Endothelial cell of umbilical vein (primary cell): ENCODE results near the gene SSR2. TPM values are rescaled to one million over a fixed set of nuclear protein-coding genes. Genes with fewer than 3 reads are reported as not detected.
A peak's percentile ranks its signal among the peaks of the same experiment; 100 is the strongest.

Experiments
- BruUV-seq: library from RNA; stranded (reverse); fragments of 400-500 nt; replicated peaks from 2 replicates; lab custom pipeline; 2021; lab: Mats Ljungman, UMichigan
- CTCF ChIA-PET: fragments of 300-600, 350-600 bp; sonication (Branson Sonifier 250); formaldehyde crosslinking; loops from one replicate; lab custom pipeline; 2021; ENCODE audit warnings: antibody characterized with exemption, inconsistent platforms; lab: Charles Lee
- POLR2A ChIA-PET: fragments of 300-600, 350-600 bp; sonication (Branson Sonifier 250); formaldehyde crosslinking; loops from one replicate; lab custom pipeline; 2021; ENCODE audit warnings: antibody characterized with exemption, inconsistent platforms; lab: Charles Lee
- DNase-seq: peaks from one replicate; pipeline ENCODE4 v3.0.0-alpha.2; 2011; ENCODE audit warnings: low read depth, low spot score
- FAIRE-seq: peaks from 2 replicates; lab custom pipeline; 2011; peaks lifted over from hg19 to GRCh38; lab: Jason Lieb, UNC
- H2AFZ ChIP-seq: 2 replicates; pipeline ENCODE4 v1.6.0; 2012; ENCODE audit warnings: low read depth, low read length, control low read depth, inconsistent platforms
- H3K27ac ChIP-seq: 2 replicates; pipeline ENCODE4 v1.5.1; 2011; ENCODE audit warnings: low read depth, mild to moderate bottlenecking, control low read depth, low read length, moderate library complexity; ENCODE audit not compliant: insufficient read depth
- H3K27me3 ChIP-seq, 2 experiments: 2 replicates each; pipeline versions ENCODE4 v1.6.0 to v1.6.1; 2011; ENCODE audit warnings: low read length in 2 of 2, mixed read lengths in 1 of 2; ENCODE audit not compliant: control insufficient read depth in 2 of 2, insufficient read depth in 2 of 2
- H3K36me3 ChIP-seq, 2 experiments: 2 replicates in 1 of 2; 3 replicates in 1 of 2; pipeline ENCODE4 v1.5.1; 2011; ENCODE audit warnings: low read length in 2 of 2, mild to moderate bottlenecking in 1 of 2, moderate library complexity in 1 of 2; ENCODE audit not compliant: control insufficient read depth in 2 of 2, insufficient read depth in 2 of 2; ENCODE audit errors: extremely low read depth in 1 of 2
- H3K4me1 ChIP-seq: 3 replicates; pipeline ENCODE4 v1.5.1; 2011; ENCODE audit warnings: mild to moderate bottlenecking, low read length; ENCODE audit not compliant: control insufficient read depth, insufficient read depth; ENCODE audit errors: extremely low read depth
- H3K4me2 ChIP-seq: 2 replicates; pipeline ENCODE4 v1.6.1; 2011; ENCODE audit warnings: low read length, control low read depth, mixed read lengths; ENCODE audit not compliant: insufficient read depth
- H3K4me3 ChIP-seq, 3 experiments: fragments of 200-600 bp in 1 of 3; sonication (generic), shearing (Covaris generic) in 1 of 3; replicated peaks in 1 of 3; 2 replicates each; pipeline ENCODE4 v1.5.1; 2011 to 2016; ENCODE audit warnings: control low read depth in 3 of 3, low read length in 3 of 3, mild to moderate bottlenecking in 2 of 3, inconsistent platforms in 1 of 3, low read depth in 1 of 3, moderate library complexity in 1 of 3; ENCODE audit not compliant: insufficient read depth in 1 of 3
- H3K79me2 ChIP-seq: 2 replicates; pipeline ENCODE4 v1.6.0; 2012; ENCODE audit warnings: low read length, inconsistent platforms; ENCODE audit not compliant: control insufficient read depth, insufficient read depth
- H3K9ac ChIP-seq: replicated peaks from 2 replicates; pipeline ENCODE3; 2011; ENCODE audit warnings: low read length, control low read depth; ENCODE audit not compliant: insufficient read depth; ENCODE audit errors: extremely low read depth
- H3K9me1 ChIP-seq: replicated peaks from 3 replicates; pipeline ENCODE4 v1.6.0; 2011; ENCODE audit warnings: mild to moderate bottlenecking, low read length; ENCODE audit not compliant: control insufficient read depth, insufficient read depth; ENCODE audit errors: extremely low read depth
- H3K9me3 ChIP-seq: replicated peaks from 2 replicates; pipeline ENCODE4 v1.5.1; 2012; ENCODE audit warnings: low read length, inconsistent platforms; ENCODE audit not compliant: control insufficient read depth, insufficient read depth
- H4K20me1 ChIP-seq: replicated peaks from 2 replicates; pipeline ENCODE3; 2011; ENCODE audit warnings: mild to moderate bottlenecking, low read length; ENCODE audit not compliant: control insufficient read depth, insufficient read depth; ENCODE audit errors: extremely low read depth
- EZH2 ChIP-seq: IDR thresholded peaks from 2 replicates; pipeline ENCODE4 v1.6.1; 2012; ENCODE audit warnings: borderline replicate concordance, low read depth, mild to moderate bottlenecking, moderate library complexity, low read length, inconsistent platforms; ENCODE audit not compliant: severe bottlenecking
- FOS ChIP-seq: IDR thresholded peaks from 2 replicates; pipeline ENCODE4 v1.6.1; 2011; ENCODE audit warnings: mild to moderate bottlenecking, low read length, moderate library complexity, borderline replicate concordance; ENCODE audit not compliant: insufficient read depth
- GATA2 ChIP-seq: IDR thresholded peaks from 2 replicates; pipeline ENCODE4 v1.7.0; 2011; ENCODE audit warnings: low read depth, mild to moderate bottlenecking, moderate library complexity, mixed read lengths, low read length; ENCODE audit not compliant: insufficient read length, insufficient read depth
- JUN ChIP-seq: IDR thresholded peaks from 2 replicates; pipeline ENCODE4 v1.6.1; 2011; ENCODE audit warnings: borderline replicate concordance, low read depth; ENCODE audit not compliant: insufficient read length, insufficient read depth
- MYC ChIP-seq: IDR thresholded peaks from one replicate; pipeline ENCODE4 v1.6.1; 2011; ENCODE audit warnings: mild to moderate bottlenecking, low read depth, low read length
- POLR2A ChIP-seq: IDR thresholded peaks from 2 replicates; pipeline ENCODE4 v1.6.1; 2012; ENCODE audit warnings: low read depth, mild to moderate bottlenecking, control low read depth, low read length
- POLR2AphosphoS5 ChIP-seq: IDR thresholded peaks from 2 replicates; pipeline ENCODE4 v1.6.1; 2012; ENCODE audit warnings: low read depth, mild to moderate bottlenecking, control low read depth, low read length, moderate library complexity; ENCODE audit not compliant: insufficient read depth
- dilution Hi-C: fragments of 300-500 bp; cut with MboI; formaldehyde crosslinking; loops from one replicate; pipeline ENCODE4 v1.15.0; 2019; ENCODE audit warnings: low sequenced_read_pairs; ENCODE audit not compliant: extremely low pct_ligation_motif_present
- intact Hi-C: fragments of 100-400 bp; cut with micrococcal nuclease; formaldehyde crosslinking; loops from one replicate; pipeline ENCODE4 v1.10.0; 2022
- polyA plus RNA-seq, 4 experiments: library from polyadenylated mRNA; depleted of rRNA in 3 of 4; stranded (reverse) in 3 of 4; unstranded in 1 of 4; fragments of >200 nt; gene quantifications; 2 replicates each; pipeline versions ENCODE4 v1.2.1 to v1.2.3, GENCODE V29; 2011 to 2012; ENCODE audit warnings: missing spikeins in 1 of 4
- total RNA-seq: library from RNA; stranded (reverse); gene quantifications from 2 replicates; pipeline ENCODE4 v1.2.3, GENCODE V29; 2021
- TF ChIP-seq, protein P1 (sequence below): IDR thresholded peaks from 2 replicates; pipeline ENCODE4 v1.6.1; 2011; ENCODE audit not compliant: insufficient read depth, insufficient read length
- TF ChIP-seq, protein P2 (sequence below), 2 donors: IDR thresholded peaks; 1 replicate in 1 of 2; 2 replicates in 1 of 2; pipeline ENCODE4 v1.5.1; 2011; ENCODE audit warnings: low read length in 2 of 2, mild to moderate bottlenecking in 2 of 2, moderate library complexity in 2 of 2, control low read depth in 1 of 2, inconsistent platforms in 1 of 2, low read depth in 1 of 2; ENCODE audit not compliant: insufficient read depth in 1 of 2; ENCODE audit errors: extremely low read depth in 1 of 2

The SSR2 gene
- total and polyA plus RNA-seq, 2 donors (not counting 3 experiments of a cell fraction or from before 2014, with no cell fraction given), result 362 to 1,787 TPM

GRCh38 chr1:156048663-156049258 lies 28.0 kb upstream of the SSR2 start:
- Histone ChIP-seq H2AFZ (no peak overlapping the region), H3K4me1 (peaks cover 12% of the 10 kb centered on the region), H3K4me3 (no peak overlapping the region), H3K9ac (no peak overlapping the region), H3K9me3 (no peaks in the 10 kb centered on the region), H3K27me3 (no peaks in the 10 kb centered on the region), H3K27ac (no peak overlapping the region), H3K9me1 (no peaks in the 10 kb centered on the region), H4K20me1 (no peaks in the 10 kb centered on the region), H3K79me2 (peaks cover 15% of the 10 kb centered on the region), H3K4me2 (no peak overlapping the region), H3K36me3 (peaks cover 0 to 10% of the 10 kb centered on the region in 2 experiments)
- POLR2A ChIA-PET, result interaction anchor here (0.6 kb wide), 1 partner anchor 130 kb away, joined by 4 read pairs; no protein-coding TSS in a partner anchor
- CTCF ChIA-PET, result interaction anchor here (0.7 to 2.2 kb wide), 4 partner anchors 17 to 41 kb away, joined by 3 to 14 read pairs (median 4); no protein-coding TSS in a partner anchor
- peak; percentile 17 for DNase-seq
- peak; percentile 38 for FAIRE-seq
- intact Hi-C loops (no loop called here), dilution Hi-C loops (no loop called here)
- BruUV-seq, result no TSS peak
- TF ChIP-seq MYC (no peak), POLR2AphosphoS5 (no peak), GATA2 (no peak), JUN (no peak), POLR2A (no peak), EZH2 (no peak), FOS (no peak)
- TF ChIP-seq, protein P1, sequence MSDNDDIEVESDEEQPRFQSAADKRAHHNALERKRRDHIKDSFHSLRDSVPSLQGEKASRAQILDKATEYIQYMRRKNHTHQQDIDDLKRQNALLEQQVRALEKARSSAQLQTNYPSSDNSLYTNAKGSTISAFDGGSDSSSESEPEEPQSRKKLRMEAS, result no peak
- TF ChIP-seq, protein P2, sequence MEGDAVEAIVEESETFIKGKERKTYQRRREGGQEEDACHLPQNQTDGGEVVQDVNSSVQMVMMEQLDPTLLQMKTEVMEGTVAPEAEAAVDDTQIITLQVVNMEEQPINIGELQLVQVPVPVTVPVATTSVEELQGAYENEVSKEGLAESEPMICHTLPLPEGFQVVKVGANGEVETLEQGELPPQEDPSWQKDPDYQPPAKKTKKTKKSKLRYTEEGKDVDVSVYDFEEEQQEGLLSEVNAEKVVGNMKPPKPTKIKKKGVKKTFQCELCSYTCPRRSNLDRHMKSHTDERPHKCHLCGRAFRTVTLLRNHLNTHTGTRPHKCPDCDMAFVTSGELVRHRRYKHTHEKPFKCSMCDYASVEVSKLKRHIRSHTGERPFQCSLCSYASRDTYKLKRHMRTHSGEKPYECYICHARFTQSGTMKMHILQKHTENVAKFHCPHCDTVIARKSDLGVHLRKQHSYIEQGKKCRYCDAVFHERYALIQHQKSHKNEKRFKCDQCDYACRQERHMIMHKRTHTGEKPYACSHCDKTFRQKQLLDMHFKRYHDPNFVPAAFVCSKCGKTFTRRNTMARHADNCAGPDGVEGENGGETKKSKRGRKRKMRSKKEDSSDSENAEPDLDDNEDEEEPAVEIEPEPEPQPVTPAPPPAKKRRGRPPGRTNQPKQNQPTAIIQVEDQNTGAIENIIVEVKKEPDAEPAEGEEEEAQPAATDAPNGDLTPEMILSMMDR (IDR thresholded peaks at IDR 0.05; ENCODE audit: extremely low read depth in 1 of 2, insufficient read depth in 1 of 2, low read depth in 1 of 2, low read length in 2 of 2), result no peak
